Measurements from ENCODE around the gene PLA2G5. TPM values are rescaled to one million over a fixed set of nuclear protein-coding genes. Genes with fewer than 3 reads are reported as not detected.
A peak's percentile ranks its signal among the peaks of the same experiment; 100 is the strongest.

The PLA2G5 gene
- total and polyA plus RNA-seq, 2 of the 13 experiments (the other 11 are each of a cell fraction or from before 2014, with no cell fraction given): not detected

- peaks cover 11% of the 10 kb centered on the region; the same call in 1 of the 2 replicates for H3K4me1 ChIP-seq (ENCODE audit: insufficient read depth, low read length)
- DNase-seq (ENCODE audit: low spot score) (no peak), ATAC-seq (no peak), FAIRE-seq (no peak)
- H3K27me3 ChIP-seq (ENCODE audit: control insufficient read depth in 1 of 2, insufficient read depth in 2 of 2, low read length in 2 of 2): peaks cover 0 to 11% of the 10 kb centered on the region in 2 experiments; a peak in 1 of 5 replicates
- no peak overlapping the region for H3K4me3 ChIP-seq (replicated peaks in 1 of 3; ENCODE audit: insufficient read depth in 1 of 3, low read depth in 2 of 3, low read length in 3 of 3)
- H3K9me3 ChIP-seq (ENCODE audit: low read length): no peaks in the 10 kb centered on the region
- no peak overlapping the region for H3K27ac ChIP-seq (ENCODE audit: extremely low read length, insufficient read depth, low read length)
- no peaks in the 10 kb centered on the region for H4K20me1 ChIP-seq (ENCODE audit: insufficient read depth, low read length)
- H3K9ac ChIP-seq (ENCODE audit: insufficient read depth, low read depth, low read length): no peak overlapping the region
- CTCF ChIA-PET (ENCODE audit: low intra/inter-chr PET ratio, low total read pairs): no interaction called here
- in situ Hi-C loops (cut with HindIII; ENCODE audit: extremely low pct_ligation_motif_present, low pct_unique_long_range_greater_than_20kb) (no loop called here), intact Hi-C loops (cut with micrococcal nuclease; ENCODE audit: unreplicated experiment) (no loop called here)
- TF ChIP-seq TAF15 (IDR thresholded peaks at IDR 0.05; ENCODE audit: low read depth, low read length, poor library complexity, severe bottlenecking) (no peak), HCFC1 (IDR thresholded peaks at IDR 0.05; ENCODE audit: low read depth, low read length) (no peak), RARG (CRISPR knock-in tag; IDR thresholded peaks at IDR 0.05; ENCODE audit: low read depth) (no peak)
- H3K4me2 ChIP-seq (ENCODE audit: low read depth, low read length): no peak overlapping the region
- BruUV-seq (replicated peaks): no TSS peak
- no peaks in the 10 kb centered on the region for H3K36me3 ChIP-seq (replicated peaks in 1 of 2; ENCODE audit: control insufficient read depth in 1 of 2, insufficient read depth in 2 of 2, low read length in 2 of 2)
- no peak overlapping the region for H2AFZ ChIP-seq (ENCODE audit: low read length)
- WGBS (ENCODE audit: low lambda C conversion rate): 32% methylated on average over 4 of the region's 4 CpGs
- no peaks in the 10 kb centered on the region for H3K79me2 ChIP-seq (ENCODE audit: insufficient read depth, low read length)
- POLR2A ChIA-PET: no interaction called here
Measured at GRCh38 chr1:20061866-20062265, 8.1 kb upstream of the PLA2G5 start.

GRCh38 chr1:20063861-20064292 lies 6.1 kb upstream of the PLA2G5 start:
- peak; percentile 27 for DNase-seq (ENCODE audit: low spot score)
- no TSS peak for BruUV-seq (replicated peaks)
- H3K27me3 ChIP-seq (ENCODE audit: control insufficient read depth in 1 of 2, insufficient read depth in 2 of 2, low read length in 2 of 2): peaks cover 0 to 14% of the 10 kb centered on the region in 2 experiments; a peak in 1 of 5 replicates
- no peak overlapping the region for H3K9ac ChIP-seq (ENCODE audit: insufficient read depth, low read depth, low read length)
- H3K36me3 ChIP-seq (replicated peaks in 1 of 2; ENCODE audit: control insufficient read depth in 1 of 2, insufficient read depth in 2 of 2, low read length in 2 of 2): no peaks in the 10 kb centered on the region
- CTCF ChIA-PET (ENCODE audit: low intra/inter-chr PET ratio, low total read pairs): no interaction called here
- H3K4me2 ChIP-seq (ENCODE audit: low read depth, low read length): no peak overlapping the region
- intact Hi-C loops (cut with micrococcal nuclease; ENCODE audit: unreplicated experiment): no loop called here
- H3K4me1 ChIP-seq (ENCODE audit: insufficient read depth, low read length): peaks cover 11% of the 10 kb centered on the region; the same call in 1 of the 2 replicates
- H3K4me3 ChIP-seq (replicated peaks in 1 of 3; ENCODE audit: insufficient read depth in 1 of 3, low read depth in 2 of 3, low read length in 3 of 3): no peak overlapping the region
- ATAC-seq: no peak
- WGBS (ENCODE audit: low lambda C conversion rate): 8% methylated on average over 2 of the region's 2 CpGs
- no peaks in the 10 kb centered on the region for H4K20me1 ChIP-seq (ENCODE audit: insufficient read depth, low read length)
- no peak overlapping the region for H3K27ac ChIP-seq (ENCODE audit: extremely low read length, insufficient read depth, low read length)
- in situ Hi-C loops (cut with HindIII; ENCODE audit: extremely low pct_ligation_motif_present, low pct_unique_long_range_greater_than_20kb): no loop called here
- no peaks in the 10 kb centered on the region for H3K79me2 ChIP-seq (ENCODE audit: insufficient read depth, low read length)
- POLR2A ChIA-PET: no interaction called here
- no peak for FAIRE-seq
- no peaks in the 10 kb centered on the region for H3K9me3 ChIP-seq (ENCODE audit: low read length)
- TF ChIP-seq TBL1XR1 (IDR thresholded peaks at IDR 0.05; ENCODE audit: borderline replicate concordance, low read length, partially characterized antibody) (peak; percentile 55), BCL6 (CRISPR knock-in tag; IDR thresholded peaks at IDR 0.05) (0 out of 2 replicates have a peak, but pooled peaks have one; percentile 25), RARA (CRISPR knock-in tag; IDR thresholded peaks at IDR 0.05) (peak; percentile 58; the same call in 1 of the 2 replicates), FOXA1 (IDR thresholded peaks at IDR 0.05) (no peak), FOXA1 (CRISPR knock-in tag; IDR thresholded peaks at IDR 0.05) (0 out of 2 replicates have a peak, but pooled peaks have one; percentile 8), SKI (IDR thresholded peaks at IDR 0.05; ENCODE audit: partially characterized antibody) (peak; percentile 84), DRAP1 (CRISPR knock-in tag; IDR thresholded peaks at IDR 0.05) (no peak), ZBTB3 (CRISPR knock-in tag; IDR thresholded peaks at IDR 0.05; ENCODE audit: borderline replicate concordance, low read depth) (no peak)
- H2AFZ ChIP-seq (ENCODE audit: low read length): no peak overlapping the region
